ENCODE measurements around the gene IL1R1.
"Not testable (repeated sequence)": the region's sequence is repeated elsewhere in the genome, so short reads cannot be mapped to it uniquely, and the experiment has no call there.

Gene IL1R1, protein sequence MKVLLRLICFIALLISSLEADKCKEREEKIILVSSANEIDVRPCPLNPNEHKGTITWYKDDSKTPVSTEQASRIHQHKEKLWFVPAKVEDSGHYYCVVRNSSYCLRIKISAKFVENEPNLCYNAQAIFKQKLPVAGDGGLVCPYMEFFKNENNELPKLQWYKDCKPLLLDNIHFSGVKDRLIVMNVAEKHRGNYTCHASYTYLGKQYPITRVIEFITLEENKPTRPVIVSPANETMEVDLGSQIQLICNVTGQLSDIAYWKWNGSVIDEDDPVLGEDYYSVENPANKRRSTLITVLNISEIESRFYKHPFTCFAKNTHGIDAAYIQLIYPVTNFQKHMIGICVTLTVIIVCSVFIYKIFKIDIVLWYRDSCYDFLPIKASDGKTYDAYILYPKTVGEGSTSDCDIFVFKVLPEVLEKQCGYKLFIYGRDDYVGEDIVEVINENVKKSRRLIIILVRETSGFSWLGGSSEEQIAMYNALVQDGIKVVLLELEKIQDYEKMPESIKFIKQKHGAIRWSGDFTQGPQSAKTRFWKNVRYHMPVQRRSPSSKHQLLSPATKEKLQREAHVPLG
- 1.8 to 3.4 reads per million in 2 donors for total RNA-seq

DNA sequence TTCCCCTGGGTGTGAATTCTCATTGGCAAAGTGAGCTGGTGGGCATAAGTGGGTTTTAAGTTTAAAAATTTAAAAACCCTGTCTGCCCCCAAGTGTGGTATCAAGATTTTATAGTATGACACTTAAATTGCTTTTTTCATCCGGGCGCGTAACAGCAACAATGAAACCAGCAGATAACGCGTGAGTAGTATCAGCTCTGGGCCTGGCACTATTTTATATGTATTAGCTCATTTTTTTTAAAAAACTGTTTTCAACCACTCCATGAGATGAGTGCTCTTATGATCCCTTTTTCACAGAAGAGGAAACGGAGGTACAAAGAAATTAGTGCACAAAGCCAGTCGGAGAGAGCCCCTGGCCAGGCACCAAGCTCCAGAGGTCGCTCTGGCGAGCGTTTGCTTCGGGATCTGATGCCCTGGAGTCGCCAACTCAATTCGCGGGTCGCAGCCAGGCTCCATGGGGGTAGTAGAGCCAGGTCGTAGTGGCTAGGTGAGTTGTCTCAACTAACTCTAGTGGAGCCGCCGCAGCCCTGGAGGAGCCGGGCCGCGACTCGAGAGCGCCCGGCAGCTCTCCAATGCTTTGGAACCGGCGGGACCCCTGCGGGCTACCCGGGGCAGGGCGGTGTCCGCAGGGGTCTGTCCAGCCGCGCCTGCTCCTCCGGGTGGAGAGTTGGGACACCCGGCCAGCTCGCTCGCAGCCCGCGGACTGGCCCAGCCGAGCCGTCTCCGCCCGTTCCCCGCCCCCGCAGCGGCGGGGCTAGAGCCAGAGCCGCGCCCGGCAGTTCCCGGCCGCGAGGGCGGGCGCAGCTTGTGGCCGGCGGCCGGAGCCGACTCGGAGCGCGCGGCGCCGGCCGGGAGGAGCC, at the start of gene IL1R1:
Gene IL1R1, plus strand, starts transcription at position 777 of the 859 bp plus-strand sequence. CDS start 14,979 bp downstream, outside the sequence.
- no peak for DNase-seq

DNA sequence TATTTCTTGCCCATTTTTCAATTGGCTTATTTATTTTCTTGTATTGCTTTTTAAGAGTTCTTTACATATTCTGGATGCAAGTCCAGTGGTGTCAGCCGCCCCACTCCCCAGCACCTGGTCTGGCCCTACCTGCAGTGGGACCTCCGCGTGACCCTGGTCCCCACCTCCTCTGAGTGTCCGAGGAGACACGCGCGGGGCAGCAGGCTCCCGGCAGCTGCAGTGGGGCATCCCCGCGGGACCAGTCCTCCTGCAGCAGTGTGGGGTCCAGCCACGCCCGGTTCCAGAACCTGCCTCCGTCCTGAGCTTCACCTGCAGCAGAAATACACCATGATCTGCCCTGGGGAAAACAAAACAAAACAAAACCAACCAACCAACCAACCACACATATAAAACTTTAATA, 48.9 kb upstream of the IL1R1 start:
- no peak for DNase-seq

DNA sequence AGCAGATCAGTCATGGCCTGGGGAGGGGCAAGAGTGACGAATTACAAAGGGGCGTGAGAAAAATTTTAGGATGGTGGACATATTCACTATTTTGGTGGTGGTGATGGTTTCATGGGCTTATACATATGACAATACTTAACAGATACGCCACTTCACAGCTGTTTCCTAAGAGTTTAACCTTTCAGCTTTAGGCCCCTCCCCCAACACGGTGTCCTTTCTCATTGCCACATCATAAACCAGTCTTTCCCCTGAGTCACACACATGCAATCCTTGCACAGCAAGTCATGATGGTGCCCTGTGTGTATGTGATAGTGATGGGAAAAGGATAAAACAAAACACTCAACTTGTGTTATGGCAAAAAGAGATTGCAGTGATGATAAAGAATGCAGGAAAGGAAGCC, 47.6 kb upstream of the IL1R1 start:
- no peak for DNase-seq

DNA sequence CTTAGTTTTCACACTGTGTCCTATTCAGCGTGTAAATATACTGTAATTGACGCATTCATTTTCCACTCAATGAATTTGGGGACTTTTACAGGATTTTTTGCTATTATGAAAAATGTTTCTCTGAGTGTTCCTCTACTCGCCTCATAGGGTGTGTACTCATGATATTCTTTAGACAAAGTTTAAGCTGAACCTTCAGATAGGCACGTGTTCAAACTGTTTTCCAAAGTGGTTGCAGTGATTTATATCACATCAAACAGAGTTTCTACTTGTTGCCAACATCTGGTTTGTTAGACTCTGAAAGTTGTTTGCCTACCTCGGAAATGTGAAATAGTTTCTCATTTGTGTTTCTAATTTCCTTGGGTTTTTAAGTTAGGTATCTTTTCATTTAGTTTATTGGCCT, 46.4 kb upstream of the IL1R1 start:
- no peak for DNase-seq

DNA sequence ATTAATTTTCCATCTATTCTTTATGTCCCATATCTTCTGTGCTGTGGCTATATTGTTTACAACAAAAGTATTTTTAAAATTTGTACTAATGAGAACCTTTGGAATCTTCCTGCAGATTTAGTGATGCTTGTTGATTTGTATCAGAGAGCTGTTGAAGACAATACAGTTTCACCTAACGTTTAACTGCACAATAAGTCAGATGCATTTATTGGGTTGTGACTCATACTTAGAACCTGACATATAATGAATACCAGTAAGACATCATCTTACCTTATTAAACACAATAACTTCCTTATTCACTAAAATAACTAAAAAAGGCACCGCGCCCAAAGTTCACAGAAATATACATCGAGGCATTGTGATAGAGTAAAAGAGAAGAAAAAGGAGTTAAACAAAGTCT, 43.8 kb upstream of the IL1R1 start:
- peak in 1 of 5 experiments; percentile 26 for DNase-seq

DNA sequence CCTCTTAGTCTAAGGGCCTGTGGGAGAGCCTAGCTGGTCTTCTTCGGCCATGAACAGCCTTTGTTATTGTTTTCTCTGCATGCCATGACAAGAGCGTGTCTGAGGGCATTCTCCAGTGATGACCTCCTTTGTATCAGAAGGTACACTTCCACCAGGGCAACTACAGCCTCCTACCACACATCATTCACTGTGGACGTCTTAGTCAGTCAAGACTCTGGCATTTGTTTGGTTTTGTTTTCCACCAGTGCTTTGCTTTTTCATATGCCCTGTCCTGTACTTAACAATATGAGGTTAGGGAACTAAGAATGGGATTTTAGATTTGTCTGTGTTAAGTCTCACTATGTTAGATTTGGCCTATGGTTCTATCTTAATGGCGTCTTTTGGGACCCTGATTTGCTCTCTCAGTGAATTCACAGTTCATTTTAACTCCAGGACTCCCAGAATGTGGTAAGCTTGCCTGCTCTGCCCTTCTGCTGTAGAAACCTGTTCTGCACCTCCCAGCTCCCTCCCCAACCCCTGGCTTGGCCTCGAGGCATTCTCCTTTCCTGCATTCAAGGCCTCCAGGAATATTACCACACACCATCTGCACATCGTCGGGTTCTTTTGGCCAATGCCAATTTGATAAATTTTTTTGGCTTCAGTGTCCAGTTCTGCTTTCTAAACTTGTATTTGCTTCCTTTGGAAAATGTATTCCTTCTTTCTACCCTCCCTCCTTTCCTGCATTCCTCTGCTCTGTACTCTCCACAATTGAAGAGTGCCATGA, 42.8 kb upstream of the IL1R1 start:
- no peak for DNase-seq

- DNase-seq = peak in 1 of 5 experiments; percentile 90
Observed at GRCh38 chr2:102100371-102101096, 42.0 kb upstream of the IL1R1 start.

DNA sequence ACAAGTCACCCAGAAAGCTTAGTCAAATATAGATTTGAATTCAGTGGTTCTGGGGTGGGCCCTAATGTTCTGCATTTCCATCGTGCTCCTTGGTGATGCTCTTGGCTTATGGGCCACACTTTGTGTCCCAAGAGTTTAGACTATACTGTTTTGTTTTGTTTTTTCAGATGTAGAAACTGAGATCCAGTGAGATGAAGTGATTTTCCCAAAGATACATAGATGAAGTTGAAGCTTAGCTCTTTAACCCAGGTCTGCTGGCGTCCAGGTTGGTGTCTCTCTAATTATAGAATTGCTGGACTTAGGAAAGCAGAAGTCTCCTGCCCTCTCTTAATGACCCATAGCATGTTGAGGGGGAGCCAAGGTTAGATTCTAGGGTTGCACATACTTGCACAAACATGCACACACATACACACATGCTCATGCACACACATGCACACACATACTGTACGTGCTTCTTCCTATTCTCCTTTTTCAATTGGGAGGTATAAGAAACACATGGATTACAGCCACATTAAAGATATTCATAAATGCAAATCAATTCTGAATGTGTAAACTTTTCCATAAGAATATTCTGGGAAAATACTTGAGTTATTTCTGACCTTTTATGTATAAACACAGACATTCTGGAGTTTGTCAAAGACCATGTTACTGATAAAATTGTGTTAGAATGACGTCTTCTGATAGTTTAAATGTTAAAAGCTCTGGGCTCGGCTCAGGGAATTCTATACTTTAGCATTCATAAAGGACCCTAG, 41.3 kb upstream of the IL1R1 start:
- DNase-seq = no peak

- no peak for DNase-seq
Observed at GRCh38 chr2:102101849-102102635, 40.5 kb upstream of the IL1R1 start.

- not testable (repeated sequence) for DNase-seq
Observed at GRCh38 chr2:102102636-102102948, 40.0 kb upstream of the IL1R1 start.

DNA sequence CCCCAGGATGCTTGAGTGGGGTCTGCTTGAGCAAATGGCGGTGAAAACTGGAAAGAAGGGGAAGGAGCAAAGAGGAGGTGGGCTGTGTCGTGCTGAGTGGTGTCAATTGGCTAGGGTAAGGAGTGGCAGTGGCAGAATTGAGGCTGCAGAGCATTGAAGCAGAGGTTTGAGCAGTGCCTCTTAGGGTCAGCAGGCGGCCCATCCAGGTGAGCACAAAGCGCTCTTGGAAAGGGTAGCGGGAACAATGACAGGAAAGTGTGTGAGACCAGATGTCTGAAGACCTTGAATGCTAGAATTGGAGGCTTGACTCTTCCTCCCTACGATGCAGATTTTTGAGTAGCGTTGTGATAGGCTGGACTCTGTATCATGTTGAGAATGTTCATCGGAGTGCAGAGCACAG, 39.3 kb upstream of the IL1R1 start:
- DNase-seq = no peak

DNA sequence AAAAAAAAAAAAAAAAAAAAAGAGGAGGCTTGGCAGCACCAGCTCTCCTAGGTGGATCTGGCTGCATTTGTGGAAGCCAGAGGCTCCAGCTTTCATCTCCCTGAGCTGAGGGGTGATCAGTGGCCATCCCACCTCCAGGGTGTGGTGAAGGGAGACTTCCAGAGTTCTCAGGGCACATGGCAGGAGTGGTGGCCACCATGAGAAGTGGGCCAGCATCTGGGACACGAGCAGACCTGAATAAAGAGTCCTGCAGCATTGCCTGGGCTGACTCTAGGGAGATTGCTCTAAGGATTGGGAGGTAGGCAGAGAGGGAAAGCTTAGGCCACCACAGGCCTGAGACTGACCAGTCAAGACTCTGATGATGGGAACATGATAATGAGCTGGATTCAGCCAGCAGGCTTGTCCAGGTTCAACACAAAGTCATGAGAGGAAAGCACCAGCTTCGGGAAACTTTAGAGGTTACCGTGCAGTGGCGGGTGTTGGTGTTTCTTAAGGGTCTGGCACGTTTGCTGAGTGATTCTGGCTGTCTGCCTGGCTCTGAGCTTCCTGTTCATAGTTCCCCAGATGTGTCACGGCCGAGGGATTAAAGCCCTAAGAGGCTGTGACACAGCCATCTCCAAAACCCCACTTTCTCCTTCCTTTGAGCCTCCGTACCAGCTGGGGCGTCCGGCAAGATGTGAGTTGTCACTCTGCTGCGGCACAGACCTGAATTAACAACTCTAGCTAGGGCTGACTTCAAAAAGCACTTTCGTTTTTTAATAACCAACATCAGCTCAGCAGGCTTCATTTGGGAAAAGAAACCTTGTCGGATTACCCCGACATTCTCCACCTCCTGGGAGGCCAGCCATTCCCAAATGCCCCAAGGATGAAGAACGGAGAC, 38.3 kb upstream of the IL1R1 start:
- peak in 3 of 5 experiments; percentile 36 to 74 (median 57) for DNase-seq

- DNase-seq = peak in 1 of 5 experiments; percentile 11
Observed at GRCh38 chr2:102106133-102106556, 36.4 kb upstream of the IL1R1 start.

GRCh38 chr2:102106813-102107740, 35.5 kb upstream of the IL1R1 start:
- DNase-seq = not testable (repeated sequence)

DNA sequence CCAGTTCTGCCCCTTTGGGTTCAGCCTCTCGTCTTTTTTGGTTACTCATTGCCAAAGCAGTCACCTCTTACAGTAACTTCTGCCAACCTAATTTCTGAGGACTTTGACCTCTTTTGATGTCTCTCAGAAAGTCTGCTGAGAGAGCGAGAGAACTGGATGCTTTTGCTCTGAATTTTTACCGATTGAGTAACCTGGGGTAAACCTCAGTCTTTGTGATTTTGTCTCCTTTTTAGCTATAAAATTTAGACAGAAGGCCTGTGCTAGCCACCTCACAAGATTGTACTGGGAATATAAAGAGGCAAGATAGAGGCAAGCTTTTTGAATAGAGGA, 34.8 kb upstream of the IL1R1 start:
- DNase-seq = no peak

DNA sequence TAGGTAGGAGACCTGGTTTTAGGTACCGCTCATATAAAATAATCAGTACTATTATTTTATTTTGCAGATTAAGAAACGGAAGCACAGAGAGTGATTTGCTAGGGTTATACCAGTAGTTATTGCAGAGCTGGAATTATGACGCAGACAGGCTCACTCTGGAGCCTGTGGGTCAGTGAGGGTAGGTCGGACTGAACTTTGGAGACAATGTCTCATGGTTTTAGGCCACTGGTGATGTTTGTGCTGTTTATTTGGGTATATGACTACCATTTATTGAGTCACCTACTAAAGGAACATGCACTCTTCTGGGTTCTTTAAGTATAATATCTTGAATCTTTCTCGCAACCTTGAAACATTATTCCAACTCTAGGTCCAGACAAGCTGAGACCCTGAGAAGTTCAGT, 33.5 kb upstream of the IL1R1 start:
- DNase-seq = no peak

DNA sequence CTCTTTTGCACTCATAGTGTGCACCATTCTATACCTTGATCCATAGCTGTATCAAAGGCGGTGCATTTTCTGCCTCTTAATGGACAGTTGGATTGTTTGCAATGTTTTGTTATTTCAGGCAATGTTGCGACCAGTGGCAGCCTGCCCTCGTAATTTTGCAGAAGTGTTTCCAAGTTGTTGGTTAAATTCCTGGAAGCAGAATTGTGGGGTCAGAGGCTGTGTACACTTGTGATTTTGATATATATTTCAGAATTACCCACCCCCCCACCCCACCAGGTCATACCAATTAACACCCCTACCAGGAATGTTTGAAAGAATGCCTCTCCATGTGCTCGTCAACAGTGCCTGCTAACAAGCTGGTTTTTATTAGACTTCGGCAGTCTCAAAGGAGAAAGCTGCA, 32.4 kb upstream of the IL1R1 start:
- no peak for DNase-seq
